GM03348 (cell line): ENCODE results near the gene CFAP221.

Source experiments
- DNase-seq: peaks from one replicate; pipeline ENCODE4 v3.0.0; 2012; ENCODE audit warnings: low spot score

Gene CFAP221

GRCh38 chr2:119681203-119681867 is 137.1 kb downstream of the CFAP221 start:
- DNase-seq = no peak

- DNase-seq = no peak
Measured at GRCh38 chr2:119681868-119682220, 137.6 kb downstream of the CFAP221 start.

- DNase-seq = no peak
Measured at GRCh38 chr2:119682578-119682977, 138.3 kb downstream of the CFAP221 start.

- DNase-seq = no peak
Measured at GRCh38 chr2:119683074-119683712, 138.9 kb downstream of the CFAP221 start.

- peak; percentile 23 for DNase-seq
Measured at GRCh38 chr2:119683713-119684443, 139.6 kb downstream of the CFAP221 start.

- no peak for DNase-seq
Measured at GRCh38 chr2:119684518-119684917, 140.3 kb downstream of the CFAP221 start.

GRCh38 chr2:119688616-119689015 is 144.4 kb downstream of the CFAP221 start:
- DNase-seq = no peak

GRCh38 chr2:119689218-119689617 is 145.0 kb downstream of the CFAP221 start:
- no peak for DNase-seq

GRCh38 chr2:119691189-119691588 is 146.9 kb downstream of the CFAP221 start:
- no peak for DNase-seq

GRCh38 chr2:119691651-119692245 is 147.5 kb downstream of the CFAP221 start:
- no peak for DNase-seq

- no peak for DNase-seq
Measured at GRCh38 chr2:119692310-119692709, 148.1 kb downstream of the CFAP221 start.

- no peak for DNase-seq
Measured at GRCh38 chr2:119692954-119693353, 148.7 kb downstream of the CFAP221 start.

- DNase-seq = no peak
Measured at GRCh38 chr2:119693567-119693966, 149.3 kb downstream of the CFAP221 start.

- no peak for DNase-seq
Measured at GRCh38 chr2:119693967-119694366, 149.7 kb downstream of the CFAP221 start.

GRCh38 chr2:119694470-119694844 is 150.2 kb downstream of the CFAP221 start:
- no peak for DNase-seq

- peak; percentile 81 for DNase-seq
Measured at GRCh38 chr2:119694845-119695521, 150.7 kb downstream of the CFAP221 start.

- DNase-seq = no peak
Measured at GRCh38 chr2:119696005-119696404, 151.8 kb downstream of the CFAP221 start.

- no peak for DNase-seq
Measured at GRCh38 chr2:119696494-119697030, 152.3 kb downstream of the CFAP221 start.

- no peak for DNase-seq
Measured at GRCh38 chr2:119697290-119698020, 153.2 kb downstream of the CFAP221 start.

GRCh38 chr2:119698246-119698645 is 154.0 kb downstream of the CFAP221 start:
- no peak for DNase-seq

GRCh38 chr2:119699016-119699606 is 154.9 kb downstream of the CFAP221 start:
- no peak for DNase-seq
